Measurements from ENCODE around the gene GNG7. TPM values are rescaled to one million over a fixed set of nuclear protein-coding genes. Genes with fewer than 3 reads are reported as not detected.
A peak's percentile ranks its signal among the peaks of the same experiment; 100 is the strongest.

The GNG7 gene
- polyA plus RNA-seq, 1 experiment: 0.57 TPM

DNA sequence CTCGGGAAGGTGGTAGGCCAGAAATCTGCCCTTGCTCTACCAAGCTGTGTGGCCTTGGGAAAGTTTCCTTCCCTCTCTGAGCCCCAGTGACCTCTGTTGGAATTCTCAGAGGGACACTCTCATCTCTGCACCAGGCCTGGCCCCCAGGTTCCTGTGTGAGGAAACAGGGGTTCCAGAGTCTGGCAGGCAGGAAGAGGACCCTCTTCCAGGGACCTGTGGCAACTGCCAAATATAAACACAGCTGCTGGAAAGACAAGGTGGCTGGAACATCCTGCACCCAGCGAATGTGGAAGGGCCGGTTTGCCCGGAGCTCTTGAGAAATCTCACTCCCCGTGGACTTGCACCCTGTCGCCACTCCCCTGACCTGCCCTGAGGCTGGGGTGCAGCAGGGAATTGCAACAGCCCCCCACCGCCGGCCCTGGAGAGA lies 173.8 kb downstream of the GNG7 start:
- Histone ChIP-seq H3K4me3 (ENCODE audit: low read depth, low read length) (no peak overlapping the region), H3K9me3 (ENCODE audit: control insufficient read depth, insufficient read depth, low read length) (peaks cover 8% of the 10 kb centered on the region; the same call in 1 of the 2 replicates), H3K27ac (ENCODE audit: low read depth, low read length) (peak overlapping the region; percentile 31), H3K27me3 (ENCODE audit: control insufficient read depth, insufficient read depth, low read length) (no peaks in the 10 kb centered on the region)
- POLR2A ChIA-PET: interaction anchor here (0.7 to 3.2 kb wide), 4 partner anchors 12 to 53 kb away, joined by 4 to 26 read pairs (median 7); partner anchors contain the start of gene GADD45B
- CTCF ChIA-PET: no interaction called here
- no peak for DNase-seq (ENCODE audit: low read depth, low spot score)
- TF ChIP-seq, protein P1, sequence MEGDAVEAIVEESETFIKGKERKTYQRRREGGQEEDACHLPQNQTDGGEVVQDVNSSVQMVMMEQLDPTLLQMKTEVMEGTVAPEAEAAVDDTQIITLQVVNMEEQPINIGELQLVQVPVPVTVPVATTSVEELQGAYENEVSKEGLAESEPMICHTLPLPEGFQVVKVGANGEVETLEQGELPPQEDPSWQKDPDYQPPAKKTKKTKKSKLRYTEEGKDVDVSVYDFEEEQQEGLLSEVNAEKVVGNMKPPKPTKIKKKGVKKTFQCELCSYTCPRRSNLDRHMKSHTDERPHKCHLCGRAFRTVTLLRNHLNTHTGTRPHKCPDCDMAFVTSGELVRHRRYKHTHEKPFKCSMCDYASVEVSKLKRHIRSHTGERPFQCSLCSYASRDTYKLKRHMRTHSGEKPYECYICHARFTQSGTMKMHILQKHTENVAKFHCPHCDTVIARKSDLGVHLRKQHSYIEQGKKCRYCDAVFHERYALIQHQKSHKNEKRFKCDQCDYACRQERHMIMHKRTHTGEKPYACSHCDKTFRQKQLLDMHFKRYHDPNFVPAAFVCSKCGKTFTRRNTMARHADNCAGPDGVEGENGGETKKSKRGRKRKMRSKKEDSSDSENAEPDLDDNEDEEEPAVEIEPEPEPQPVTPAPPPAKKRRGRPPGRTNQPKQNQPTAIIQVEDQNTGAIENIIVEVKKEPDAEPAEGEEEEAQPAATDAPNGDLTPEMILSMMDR (IDR thresholded peaks at IDR 0.05; ENCODE audit: low read depth, low read length): no peak

DNA sequence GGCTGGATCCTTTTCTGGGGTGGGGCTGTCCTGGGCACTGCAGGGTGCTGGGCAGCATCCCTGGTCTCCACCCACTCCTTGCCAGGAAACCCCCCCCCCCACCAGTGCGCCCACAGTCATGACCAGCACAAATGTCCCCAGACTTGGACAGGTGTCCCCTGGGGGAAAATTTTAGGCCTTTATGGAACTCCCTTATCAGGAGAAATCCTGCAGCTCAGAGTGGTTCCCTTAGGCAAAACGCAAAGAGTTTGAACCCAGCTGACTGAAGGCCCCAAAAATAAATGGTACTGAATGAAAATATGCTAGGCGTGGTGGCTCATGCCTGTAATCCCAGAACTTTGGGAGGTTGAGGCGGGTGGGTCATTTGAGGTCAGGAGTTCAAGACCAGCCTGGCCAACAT lies 174.8 kb downstream of the GNG7 start:
- Histone ChIP-seq H3K27ac (ENCODE audit: low read depth, low read length) (no peak overlapping the region), H3K27me3 (ENCODE audit: control insufficient read depth, insufficient read depth, low read length) (no peaks in the 10 kb centered on the region), H3K9me3 (ENCODE audit: control insufficient read depth, insufficient read depth, low read length) (peaks cover 8% of the 10 kb centered on the region; the same call in 1 of the 2 replicates), H3K4me3 (ENCODE audit: low read depth, low read length) (no peak overlapping the region)
- POLR2A ChIA-PET: interaction anchor here (3.2 kb wide), 1 partner anchor 52 kb away, joined by 26 read pairs; the partner anchor contains the start of gene GADD45B
- CTCF ChIA-PET: no interaction called here
- DNase-seq (ENCODE audit: low read depth, low spot score): no peak
- TF ChIP-seq, protein P1 (IDR thresholded peaks at IDR 0.05; ENCODE audit: low read depth, low read length): no peak

DNA sequence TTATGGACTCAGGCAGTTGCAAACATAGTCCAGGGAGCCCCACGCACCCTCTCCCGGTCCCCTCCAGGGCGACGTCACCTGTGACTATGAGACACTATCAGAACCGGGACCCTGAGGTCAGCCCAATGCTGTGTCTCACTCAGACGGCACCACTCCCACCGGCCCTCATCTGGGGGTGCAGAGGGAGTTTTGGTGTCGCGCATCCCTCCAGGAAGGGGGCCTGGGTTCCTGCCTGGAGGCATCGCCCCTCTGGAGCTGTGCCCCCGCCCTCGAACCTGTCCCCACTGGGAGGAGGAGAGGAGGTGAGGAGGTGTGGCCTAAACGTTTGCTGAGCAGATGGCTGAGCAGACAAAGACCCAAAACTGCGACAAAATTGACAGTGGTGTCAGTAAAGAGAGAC lies 175.3 kb downstream of the GNG7 start:
- H3K27ac ChIP-seq (ENCODE audit: low read depth, low read length): no peak overlapping the region
- no peak for DNase-seq (ENCODE audit: low read depth, low spot score)
- POLR2A ChIA-PET: interaction anchor here (3.2 kb wide), 1 partner anchor 51 kb away, joined by 26 read pairs; the partner anchor contains the start of gene GADD45B
- TF ChIP-seq, protein P1 (IDR thresholded peaks at IDR 0.05; ENCODE audit: low read depth, low read length): no peak
- H3K9me3 ChIP-seq (ENCODE audit: control insufficient read depth, insufficient read depth, low read length): peaks cover 8% of the 10 kb centered on the region; the same call in 1 of the 2 replicates
- no peak overlapping the region for H3K4me3 ChIP-seq (ENCODE audit: low read depth, low read length)
- H3K27me3 ChIP-seq (ENCODE audit: control insufficient read depth, insufficient read depth, low read length): no peaks in the 10 kb centered on the region
- CTCF ChIA-PET: no interaction called here

DNA sequence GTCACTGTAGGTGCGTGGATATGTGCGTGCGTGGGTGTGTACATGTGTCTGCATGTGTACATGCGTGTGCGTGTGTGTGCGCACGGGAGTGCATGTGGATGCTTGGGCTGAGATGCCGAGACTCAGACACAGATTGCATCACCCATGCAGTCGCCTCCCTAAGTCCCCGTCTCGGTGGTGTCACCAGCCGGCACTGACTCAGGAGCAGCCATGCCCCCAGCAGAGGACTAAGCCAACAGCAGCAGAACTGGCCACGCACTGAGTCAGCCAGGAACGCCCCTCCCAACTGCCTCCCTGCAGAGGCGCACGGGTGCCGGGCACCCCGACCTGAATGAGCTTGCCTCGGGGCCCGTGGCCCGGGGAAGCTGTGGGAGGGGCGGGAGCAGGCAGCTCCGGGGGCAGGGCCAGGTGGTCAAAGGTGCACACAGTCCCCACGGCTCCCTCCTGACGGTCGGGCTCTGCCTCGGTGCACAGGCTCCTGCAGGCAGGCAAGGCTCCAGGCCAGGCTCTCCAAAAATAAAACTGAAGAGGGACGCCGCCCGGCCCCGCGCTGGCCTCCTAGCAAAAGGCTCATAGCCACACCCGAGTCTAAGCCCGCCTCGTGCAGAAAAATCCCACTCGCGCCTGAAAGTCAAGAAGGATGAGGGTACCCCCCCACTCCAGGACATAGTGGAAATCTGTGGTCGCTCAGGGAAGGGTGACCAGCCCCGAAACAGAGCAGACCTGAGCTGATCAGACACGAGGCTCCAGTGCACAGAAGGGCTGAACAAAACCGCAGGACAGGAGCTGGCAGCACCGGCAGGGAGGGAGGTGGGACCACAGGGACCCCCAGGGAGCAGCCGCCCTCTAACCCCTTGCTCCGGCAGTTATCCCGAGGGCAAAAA lies 177.4 kb downstream of the GNG7 start:
- H3K4me3 ChIP-seq (ENCODE audit: low read depth, low read length): no peak overlapping the region
- TF ChIP-seq, protein P1 (IDR thresholded peaks at IDR 0.05; ENCODE audit: low read depth, low read length): no peak
- POLR2A ChIA-PET: interaction anchor here (0.5 to 1.9 kb wide), 4 partner anchors 18 to 55 kb away, joined by 3 to 10 read pairs (median 3); partner anchors contain the start of gene GADD45B

More for the DNA sequence above, 177.4 kb downstream of the GNG7 start:
- DNase-seq (ENCODE audit: low read depth, low spot score): no peak
- Histone ChIP-seq H3K27ac (ENCODE audit: low read depth, low read length) (peak overlapping the region; percentile 39), H3K27me3 (ENCODE audit: control insufficient read depth, insufficient read depth, low read length) (no peaks in the 10 kb centered on the region), H3K9me3 (ENCODE audit: control insufficient read depth, insufficient read depth, low read length) (no peaks in the 10 kb centered on the region; the same call in 1 of the 2 replicates)
- CTCF ChIA-PET: no interaction called here
